Keratinocyte (primary cell): ENCODE results near the gene EIF2B2. TPM values are rescaled to one million over a fixed set of nuclear protein-coding genes. Genes with fewer than 3 reads are reported as not detected.

ENCODE experiments used
- DNase-seq: peaks from one replicate; pipeline ENCODE4 v3.0.0-alpha.2; 2011; ENCODE audit warnings: low read depth, missing footprints, low spot score
- FAIRE-seq: peaks from 2 replicates; lab custom pipeline; 2011; peaks lifted over from hg19 to GRCh38; lab: Jason Lieb, UNC
- H2AFZ ChIP-seq: 2 replicates; pipeline ENCODE4 v1.6.0; 2012; ENCODE audit warnings: low read length, control low read depth, inconsistent platforms; ENCODE audit not compliant: control insufficient read depth
- H3K27ac ChIP-seq: 2 replicates; pipeline ENCODE4 v1.5.1; 2011; ENCODE audit warnings: low read length; ENCODE audit not compliant: control insufficient read depth, insufficient read depth
- H3K27me3 ChIP-seq: 3 replicates; pipeline ENCODE4 v1.6.0; 2011; ENCODE audit warnings: low read length; ENCODE audit not compliant: control insufficient read depth, insufficient read depth; ENCODE audit errors: extremely low read depth
- H3K36me3 ChIP-seq, 2 experiments: 2 replicates in 1 of 2; 3 replicates in 1 of 2; pipeline ENCODE4 v1.5.1; 2011; ENCODE audit warnings: low read length in 2 of 2, mild to moderate bottlenecking in 1 of 2; ENCODE audit not compliant: control insufficient read depth in 2 of 2, insufficient read depth in 2 of 2; ENCODE audit errors: extremely low read depth in 1 of 2
- H3K4me1 ChIP-seq: 3 replicates; pipeline ENCODE4 v1.5.1; 2011; ENCODE audit warnings: low read length; ENCODE audit not compliant: control insufficient read depth, insufficient read depth; ENCODE audit errors: extremely low read depth
- H3K4me2 ChIP-seq: 3 replicates; pipeline ENCODE4 v1.6.0; 2011; ENCODE audit warnings: low read depth, low read length; ENCODE audit not compliant: control insufficient read depth, insufficient read depth; ENCODE audit errors: extremely low read depth
- H3K4me3 ChIP-seq, 3 experiments: fragments of 200-600 bp in 1 of 3; sonication (generic) in 1 of 3; 2 replicates in 2 of 3; 3 replicates in 1 of 3; pipeline ENCODE4 v1.5.1; 2011 to 2016; ENCODE audit warnings: low read length in 3 of 3, mild to moderate bottlenecking in 3 of 3, control low read depth in 2 of 3, inconsistent platforms in 1 of 3, low read depth in 1 of 3, mixed read lengths in 1 of 3, mixed run types in 1 of 3, moderate library complexity in 1 of 3; ENCODE audit not compliant: control insufficient read depth in 2 of 3, insufficient read depth in 2 of 3; ENCODE audit errors: extremely low read depth in 1 of 3
- H3K79me2 ChIP-seq: 2 replicates; pipeline ENCODE4 v1.6.0; 2012; ENCODE audit warnings: low read length; ENCODE audit not compliant: control insufficient read depth, insufficient read depth
- H3K9ac ChIP-seq: 3 replicates; pipeline ENCODE4 v1.6.0; 2011; ENCODE audit warnings: low read length; ENCODE audit not compliant: control insufficient read depth, insufficient read depth; ENCODE audit errors: extremely low read depth
- H3K9me1 ChIP-seq: 3 replicates; pipeline ENCODE4 v1.6.0; 2011; ENCODE audit warnings: low read length; ENCODE audit not compliant: control insufficient read depth, insufficient read depth; ENCODE audit errors: extremely low read depth
- H3K9me3 ChIP-seq: 2 replicates; pipeline ENCODE4 v1.5.1; 2012; ENCODE audit warnings: low read depth, low read length; ENCODE audit not compliant: control insufficient read depth
- H4K20me1 ChIP-seq: 3 replicates; pipeline ENCODE4 v1.6.0; 2011; ENCODE audit warnings: low read length; ENCODE audit not compliant: control insufficient read depth, insufficient read depth; ENCODE audit errors: extremely low read depth
- CTCF ChIP-seq, 3 experiments: IDR thresholded peaks in 1 of 3; conservative IDR thresholded peaks in 1 of 3; optimal IDR thresholded peaks in 1 of 3; 2 replicates in 2 of 3; 3 replicates in 1 of 3; pipeline versions ENCODE3 to v1.5.1; 2011; ENCODE audit warnings: low read length in 3 of 3, mild to moderate bottlenecking in 3 of 3, moderate library complexity in 2 of 3, control low read depth in 1 of 3, inconsistent platforms in 1 of 3; ENCODE audit not compliant: insufficient read depth in 2 of 3; ENCODE audit errors: extremely low read depth in 1 of 3
- EZH2 ChIP-seq: IDR thresholded peaks from one replicate; pipeline ENCODE4 v1.6.1; 2012; ENCODE audit warnings: inconsistent platforms, mild to moderate bottlenecking, low read length, moderate library complexity
- dilution Hi-C: fragments of 300-500 bp; cut with MboI; formaldehyde crosslinking; loops from one replicate; pipeline ENCODE4 v1.7.0; 2020; ENCODE audit warnings: low sequenced_read_pairs; ENCODE audit not compliant: extremely low pct_ligation_motif_present
- polyA plus RNA-seq, 5 experiments: library from polyadenylated mRNA; depleted of rRNA in 3 of 5; stranded (reverse) in 3 of 5; stranded (forward) in 1 of 5; unstranded in 1 of 5; fragments of >200 nt; gene quantifications; 1 replicate in 1 of 5; 2 replicates in 3 of 5; 3 replicates in 1 of 5; pipeline versions ENCODE4 v1.2.1 to v1.2.3, GENCODE V29; 2011 to 2012; ENCODE audit warnings: missing spikeins in 2 of 5, low read depth in 1 of 5, low replicate concordance in 1 of 5

The EIF2B2 gene
- polyA plus RNA-seq, 1 donor (not counting 4 experiments of a cell fraction or from before 2014, with no cell fraction given), result 113 TPM

- no peaks in the 10 kb centered on the region for H3K9me3 ChIP-seq
- peaks cover 2% of the 10 kb centered on the region for H3K4me1 ChIP-seq
- no peak for FAIRE-seq
- dilution Hi-C loops, result no loop called here
- DNase-seq, result no peak
- no peaks in the 10 kb centered on the region for H3K9me1 ChIP-seq
- no peaks in the 10 kb centered on the region for H3K27me3 ChIP-seq
- H3K9ac ChIP-seq, result no peak overlapping the region
- H3K79me2 ChIP-seq, result no peaks in the 10 kb centered on the region
- no peaks in the 10 kb centered on the region for H4K20me1 ChIP-seq
- TF ChIP-seq CTCF (optimal IDR thresholded peaks at IDR 0.05 in 1 of 3, IDR thresholded peaks at IDR 0.05 in 1 of 3, conservative IDR thresholded peaks at IDR 0.05 in 1 of 3; ENCODE audit: extremely low read depth in 1 of 3, insufficient read depth in 2 of 3, low read length in 3 of 3) (no peak), EZH2 (no peak)
- no peak overlapping the region for H2AFZ ChIP-seq
- H3K36me3 ChIP-seq, result peaks cover 26 to 32% of the 10 kb centered on the region in 2 experiments
- H3K4me2 ChIP-seq, result no peak overlapping the region
- no peak overlapping the region for H3K27ac ChIP-seq
- no peak overlapping the region for H3K4me3 ChIP-seq
These were observed 12.8 kb downstream of the EIF2B2 start for GRCh38 chr14:75015496-75015895.

- H3K4me3 ChIP-seq, result no peak overlapping the region
- H4K20me1 ChIP-seq, result no peaks in the 10 kb centered on the region
- H3K9me3 ChIP-seq, result no peaks in the 10 kb centered on the region
- no peaks in the 10 kb centered on the region for H3K4me1 ChIP-seq
- FAIRE-seq, result no peak
- DNase-seq, result no peak
- dilution Hi-C loops, result no loop called here
- no peak for TF ChIP-seq CTCF (optimal IDR thresholded peaks at IDR 0.05 in 1 of 3, IDR thresholded peaks at IDR 0.05 in 1 of 3, conservative IDR thresholded peaks at IDR 0.05 in 1 of 3; ENCODE audit: extremely low read depth in 1 of 3, insufficient read depth in 2 of 3, low read length in 3 of 3)
- no peak for TF ChIP-seq EZH2
- no peaks in the 10 kb centered on the region for H3K27me3 ChIP-seq
- H3K36me3 ChIP-seq, result peaks cover 26 to 33% of the 10 kb centered on the region in 2 experiments
- no peaks in the 10 kb centered on the region for H3K79me2 ChIP-seq
- no peak overlapping the region for H3K4me2 ChIP-seq
- no peaks in the 10 kb centered on the region for H3K9me1 ChIP-seq
- no peak overlapping the region for H3K27ac ChIP-seq
- H2AFZ ChIP-seq, result no peak overlapping the region
- H3K9ac ChIP-seq, result no peak overlapping the region
These were observed 14.1 kb downstream of the EIF2B2 start for GRCh38 chr14:75016815-75017214.
